Measurements from ENCODE around the gene MSN. TPM values are rescaled to one million over a fixed set of nuclear protein-coding genes. Genes with fewer than 3 reads are reported as not detected.
A peak's percentile ranks its signal among the peaks of the same experiment; 100 is the strongest.

MSN gene
- total RNA-seq, 1 donor from 2014 or later: 384 TPM

GRCh38 chrX:65705439-65705838 is 38.0 kb downstream of the MSN start:
- no peaks in the 10 kb centered on the region for H3K27me3 Mint-ChIP-seq (ENCODE audit: low read depth)
- H3K36me3 Mint-ChIP-seq (ENCODE audit: low read depth): peaks cover 6% of the 10 kb centered on the region
- DNase-seq (ENCODE audit: low spot score): no peak
- H3K9me3 Mint-ChIP-seq (ENCODE audit: low read depth): peaks cover 11% of the 10 kb centered on the region
- H3K4me1 Mint-ChIP-seq (ENCODE audit: low read depth): peaks cover 58% of the 10 kb centered on the region
- no peak for TF ChIP-seq CTCF (IDR thresholded peaks at IDR 0.05)
- H3K27ac Mint-ChIP-seq (ENCODE audit: unreplicated experiment): peak overlapping the region; percentile 91
- no peak overlapping the region for H3K4me3 Mint-ChIP-seq (ENCODE audit: unreplicated experiment)

- TF ChIP-seq CTCF (IDR thresholded peaks at IDR 0.05): no peak
- H3K27ac Mint-ChIP-seq (ENCODE audit: unreplicated experiment): peak overlapping the region; percentile 91
- peaks cover 58% of the 10 kb centered on the region for H3K4me1 Mint-ChIP-seq (ENCODE audit: low read depth)
- peaks cover 6% of the 10 kb centered on the region for H3K36me3 Mint-ChIP-seq (ENCODE audit: low read depth)
- peaks cover 11% of the 10 kb centered on the region for H3K9me3 Mint-ChIP-seq (ENCODE audit: low read depth)
- H3K27me3 Mint-ChIP-seq (ENCODE audit: low read depth): no peaks in the 10 kb centered on the region
- H3K4me3 Mint-ChIP-seq (ENCODE audit: unreplicated experiment): no peak overlapping the region
- DNase-seq (ENCODE audit: low spot score): no peak
These were observed 38.8 kb downstream of the MSN start for GRCh38 chrX:65706041-65706828.

GRCh38 chrX:65707151-65707550 is 39.7 kb downstream of the MSN start:
- H3K4me1 Mint-ChIP-seq (ENCODE audit: low read depth): peaks cover 58% of the 10 kb centered on the region
- no peaks in the 10 kb centered on the region for H3K27me3 Mint-ChIP-seq (ENCODE audit: low read depth)
- DNase-seq (ENCODE audit: low spot score): no peak
- no peak overlapping the region for H3K4me3 Mint-ChIP-seq (ENCODE audit: unreplicated experiment)
- H3K36me3 Mint-ChIP-seq (ENCODE audit: low read depth): peaks cover 6% of the 10 kb centered on the region
- no peak for TF ChIP-seq CTCF (IDR thresholded peaks at IDR 0.05)
- H3K27ac Mint-ChIP-seq (ENCODE audit: unreplicated experiment): peak overlapping the region; percentile 91
- H3K9me3 Mint-ChIP-seq (ENCODE audit: low read depth): peaks cover 12% of the 10 kb centered on the region

- Mint-ChIP-seq H3K4me1 (ENCODE audit: low read depth) (peaks cover 36% of the 10 kb centered on the region), H3K27me3 (ENCODE audit: low read depth) (no peaks in the 10 kb centered on the region), H3K4me3 (ENCODE audit: unreplicated experiment) (peak overlapping the region; percentile 22), H3K36me3 (ENCODE audit: low read depth) (peaks cover 6% of the 10 kb centered on the region), H3K9me3 (ENCODE audit: low read depth) (peaks cover 11% of the 10 kb centered on the region), H3K27ac (ENCODE audit: unreplicated experiment) (peak overlapping the region; percentile 51)
- TF ChIP-seq CTCF (IDR thresholded peaks at IDR 0.05): no peak
- DNase-seq (ENCODE audit: low spot score): no peak
These were observed 44.8 kb downstream of the MSN start for GRCh38 chrX:65712005-65712806.

- no peak for TF ChIP-seq CTCF (IDR thresholded peaks at IDR 0.05)
- H3K27ac Mint-ChIP-seq (ENCODE audit: unreplicated experiment): no peak overlapping the region
- H3K9me3 Mint-ChIP-seq (ENCODE audit: low read depth): peaks cover 9% of the 10 kb centered on the region
- no peak for DNase-seq (ENCODE audit: low spot score)
- H3K4me1 Mint-ChIP-seq (ENCODE audit: low read depth): peaks cover 28% of the 10 kb centered on the region
- H3K4me3 Mint-ChIP-seq (ENCODE audit: unreplicated experiment): no peak overlapping the region
- H3K27me3 Mint-ChIP-seq (ENCODE audit: low read depth): no peaks in the 10 kb centered on the region
- peaks cover 12% of the 10 kb centered on the region for H3K36me3 Mint-ChIP-seq (ENCODE audit: low read depth)
These were observed 51.1 kb downstream of the MSN start for GRCh38 chrX:65718538-65718937.

All from chondrocyte (in vitro differentiated cells).